HepG2 (cell line): ENCODE data around the gene ZBTB7C. TPM values are rescaled to one million over a fixed set of nuclear protein-coding genes. Genes with fewer than 3 reads are reported as not detected.

Experiments
- ATAC-seq: fragments of 200-7000 bp; cut with Tn5 transposase; 3 replicates; pipeline ENCODE4 v1.9.1; 2020; ENCODE audit warnings: mild to moderate bottlenecking, moderate library complexity
- BruUV-seq: library from RNA; stranded (reverse); fragments of 400-500 nt; replicated peaks from 2 replicates; lab custom pipeline; 2021; lab: Mats Ljungman, UMichigan
- CTCF ChIA-PET: fragments of 300-600 bp; formaldehyde crosslinking; extraction: SDS; loops from one replicate; lab custom pipeline; 2021; ENCODE audit warnings: low total read pairs, inconsistent platforms, low intra/inter-chr PET ratio; lab: Yijun Ruan, JAX
- POLR2A ChIA-PET: fragments of 350-600 bp; sonication (Branson Sonifier 250); formaldehyde crosslinking; loops from one replicate; lab custom pipeline; 2020; ENCODE audit warnings: antibody characterized with exemption, inconsistent platforms; lab: Yijun Ruan, JAX
- DNase-seq: peaks from one replicate; pipeline ENCODE4 v3.0.0-alpha.2; 2015; ENCODE audit warnings: low spot score
- FAIRE-seq: peaks from 3 replicates; lab custom pipeline; 2011; peaks lifted over from hg19 to GRCh38; lab: Jason Lieb, UNC
- H2AFZ ChIP-seq: one replicate; pipeline ENCODE4 v1.6.1; 2011; ENCODE audit warnings: low read length, inconsistent platforms
- H3K27ac ChIP-seq: fragments of 300-600 bp; 3 replicates; pipeline ENCODE4 v1.8.0; 2011; ENCODE audit warnings: mixed run types, mild to moderate bottlenecking, mixed read lengths, low read length, inconsistent platforms; ENCODE audit not compliant: insufficient read depth; ENCODE audit errors: extremely low read length
- H3K27me3 ChIP-seq, 2 experiments: fragments of 200-600 bp in 1 of 2; 2 replicates in 1 of 2; 3 replicates in 1 of 2; pipeline versions ENCODE4 v1.6.0 to v1.8.0; 2011; ENCODE audit warnings: low read length in 2 of 2, mild to moderate bottlenecking in 2 of 2, moderate library complexity in 2 of 2, inconsistent platforms in 1 of 2; ENCODE audit not compliant: insufficient read depth in 2 of 2, control insufficient read depth in 1 of 2
- H3K36me3 ChIP-seq, 2 experiments: fragments of 200-600 bp in 1 of 2; replicated peaks in 1 of 2; 2 replicates in 1 of 2; 3 replicates in 1 of 2; pipeline versions ENCODE4 v1.5.1 to v1.8.0; 2011; ENCODE audit warnings: low read length in 2 of 2, inconsistent platforms in 1 of 2; ENCODE audit not compliant: insufficient read depth in 2 of 2, control insufficient read depth in 1 of 2
- H3K4me1 ChIP-seq: 2 replicates; pipeline ENCODE4 v1.5.1; 2012; ENCODE audit warnings: low read length, inconsistent platforms; ENCODE audit not compliant: insufficient read depth
- H3K4me2 ChIP-seq: 2 replicates; pipeline ENCODE4 v1.6.0; 2011; ENCODE audit warnings: low read depth, low read length, inconsistent platforms
- H3K4me3 ChIP-seq, 3 experiments: fragments of 200-600 bp in 1 of 3; sonication (generic), shearing (Covaris generic) in 1 of 3; replicated peaks in 1 of 3; 2 replicates each; pipeline ENCODE4 v1.5.1; 2011 to 2016; ENCODE audit warnings: low read length in 3 of 3, inconsistent platforms in 2 of 3, low read depth in 2 of 3, mild to moderate bottlenecking in 2 of 3, control low read depth in 1 of 3, mixed read lengths in 1 of 3; ENCODE audit not compliant: insufficient read depth in 1 of 3
- H3K79me2 ChIP-seq: one replicate; pipeline ENCODE4 v1.6.1; 2011; ENCODE audit warnings: low read length, inconsistent platforms; ENCODE audit not compliant: insufficient read depth
- H3K9ac ChIP-seq: 2 replicates; pipeline ENCODE4 v1.6.0; 2011; ENCODE audit warnings: mild to moderate bottlenecking, low read depth, low read length, inconsistent platforms; ENCODE audit not compliant: insufficient read depth
- H3K9me3 ChIP-seq: 2 replicates; pipeline ENCODE4 v1.5.1; 2012; ENCODE audit warnings: mild to moderate bottlenecking, low read length
- H4K20me1 ChIP-seq: 2 replicates; pipeline ENCODE4 v1.6.0; 2011; ENCODE audit warnings: inconsistent platforms, mild to moderate bottlenecking, low read length, moderate library complexity; ENCODE audit not compliant: insufficient read depth
- ETV5 ChIP-seq: IDR thresholded peaks from 2 replicates; pipeline ENCODE4 v1.6.1; 2018; ENCODE audit warnings: missing biosample characterization, missing genetic modification reagents, inconsistent platforms, borderline replicate concordance
- KLF16 ChIP-seq, 2 experiments: sonication (generic) in 1 of 2; formaldehyde crosslinking in 1 of 2; IDR thresholded peaks; 2 replicates each; pipeline versions ENCODE4 v1.6.1 to v1.8.0; 2016 to 2023; ENCODE audit warnings: missing genetic modification reagents in 2 of 2, missing compliant biosample characterization in 1 of 2
- KLF6 ChIP-seq: IDR thresholded peaks from 2 replicates; pipeline ENCODE4 v1.8.0; 2016; ENCODE audit warnings: missing biosample characterization, missing genetic modification reagents
- KMT2B ChIP-seq: IDR thresholded peaks from 2 replicates; pipeline ENCODE4 v1.6.1; 2016; ENCODE audit warnings: missing genetic modification reagents, missing compliant biosample characterization
- PLSCR1 ChIP-seq: sonication (generic); formaldehyde crosslinking; IDR thresholded peaks from 2 replicates; pipeline ENCODE4 v1.5.0; 2020; ENCODE audit warnings: missing genetic modification reagents, mild to moderate bottlenecking, borderline replicate concordance
- RBM22 ChIP-seq: fragments of 200-400 bp; formaldehyde crosslinking; optimal IDR thresholded peaks from 2 replicates; pipeline ENCODE3; 2017; ENCODE audit warnings: mild to moderate bottlenecking, low read length, moderate library complexity
- REPIN1 ChIP-seq: sonication (generic); formaldehyde crosslinking; IDR thresholded peaks from 2 replicates; pipeline ENCODE4 v1.8.0; 2022; ENCODE audit warnings: missing genetic modification reagents, low read depth, mild to moderate bottlenecking, borderline replicate concordance
- SNAI1 ChIP-seq: sonication (generic); formaldehyde crosslinking; IDR thresholded peaks from 2 replicates; pipeline ENCODE4 v1.5.0; 2020; ENCODE audit warnings: mild to moderate bottlenecking, missing genetic modification reagents, borderline replicate concordance
- SOX5 ChIP-seq: IDR thresholded peaks from 2 replicates; pipeline ENCODE4 v1.6.1; 2016; ENCODE audit warnings: borderline replicate concordance
- SRSF9 ChIP-seq: fragments of 200-400 bp; formaldehyde crosslinking; IDR thresholded peaks from 2 replicates; pipeline ENCODE4 v1.6.1; 2018; ENCODE audit warnings: borderline replicate concordance, mild to moderate bottlenecking, low read depth, low read length; ENCODE audit not compliant: insufficient read depth, poor library complexity, severe bottlenecking
- U2AF2 ChIP-seq: fragments of 200-400 bp; formaldehyde crosslinking; IDR thresholded peaks from 2 replicates; pipeline ENCODE4 v1.6.1; 2017; ENCODE audit warnings: low read depth, mild to moderate bottlenecking, low read length
- ZBTB46 ChIP-seq: sonication (generic); formaldehyde crosslinking; IDR thresholded peaks from 2 replicates; pipeline ENCODE4 v1.4.0; 2020; ENCODE audit warnings: mild to moderate bottlenecking, missing genetic modification reagents, borderline replicate concordance
- ZNF101 ChIP-seq: sonication (generic); formaldehyde crosslinking; IDR thresholded peaks from 2 replicates; pipeline ENCODE4 v1.4.0; 2020; ENCODE audit warnings: mild to moderate bottlenecking, low read depth, missing genetic modification reagents, borderline replicate concordance
- ZNF282 ChIP-seq: fragments of 450-650 bp; IDR thresholded peaks from 2 replicates; pipeline ENCODE4 v1.6.1; 2018; ENCODE audit not compliant: partially characterized antibody
- ZNF317 ChIP-seq: sonication (generic); formaldehyde crosslinking; IDR thresholded peaks from 2 replicates; pipeline ENCODE4 v1.5.0; 2020; ENCODE audit warnings: mild to moderate bottlenecking, missing genetic modification reagents
- ZNF337 ChIP-seq: sonication (generic); formaldehyde crosslinking; IDR thresholded peaks from 2 replicates; pipeline ENCODE4 v1.5.1; 2020; ENCODE audit warnings: missing genetic modification reagents, low read depth, mild to moderate bottlenecking, borderline replicate concordance
- ZNF569 ChIP-seq: sonication (generic); formaldehyde crosslinking; IDR thresholded peaks from 2 replicates; pipeline ENCODE4 v1.5.0; 2020; ENCODE audit warnings: mild to moderate bottlenecking, missing genetic modification reagents, moderate library complexity, borderline replicate concordance
- ZNF746 ChIP-seq: sonication (generic); formaldehyde crosslinking; IDR thresholded peaks from 2 replicates; pipeline ENCODE4 v1.8.0; 2022; ENCODE audit warnings: mild to moderate bottlenecking, missing genetic modification reagents
- ZNF841 ChIP-seq: sonication (generic); formaldehyde crosslinking; IDR thresholded peaks from 2 replicates; pipeline ENCODE4 v1.8.1; 2023; ENCODE audit warnings: missing genetic modification reagents, borderline replicate concordance
- WGBS: methylation state at CpG from one replicate; pipeline ENCODE4 v1.1.6; 2017; ENCODE audit warnings: low lambda C conversion rate; 5-methylcytosine and 5-hydroxymethylcytosine counted together
- in situ Hi-C: cut with HindIII; loops from 2 replicates; pipeline ENCODE4 v1.10.0; 2017; ENCODE audit warnings: low pct_unique_long_range_greater_than_20kb; ENCODE audit not compliant: extremely low pct_ligation_motif_present
- intact Hi-C: fragments of 100-400 bp; cut with micrococcal nuclease; formaldehyde crosslinking; loops from one replicate; pipeline ENCODE4 v1.10.0; 2022; ENCODE audit not compliant: unreplicated experiment
- polyA plus RNA-seq, 8 experiments: library from polyadenylated mRNA; depleted of rRNA in 3 of 8; stranded (reverse) in 7 of 8; unstranded in 1 of 8; fragments of >200 nt; fragmentation: Illumina TruSeq in 4 of 8; extraction: Trizol in 4 of 8; gene quantifications; 2 replicates each; pipeline versions ENCODE4 v1.2.1 to v1.2.3, GENCODE V29; 2011 to 2016; ENCODE audit warnings: low read depth in 4 of 8, missing spikeins in 1 of 8, mixed read lengths in 1 of 8; ENCODE audit not compliant: insufficient read depth in 1 of 8
- total RNA-seq, 5 experiments: library from RNA; depleted of rRNA; stranded (reverse); fragments of >200 nt; fragmentation: Illumina TruSeq; extraction: Trizol; gene quantifications; 2 replicates each; pipeline ENCODE4 v1.2.3, GENCODE V29; 2016; ENCODE audit warnings: low read depth in 1 of 5

The ZBTB7C gene
- total and polyA plus RNA-seq, 2 of the 13 experiments (the other 11 are each of a cell fraction or from before 2014, with no cell fraction given), result 0.01 to 0.04 TPM

GRCh38 chr18:48138210-48138609, 271.0 kb downstream of the ZBTB7C start:
- BruUV-seq, result no TSS peak

More at GRCh38 chr18:48138210-48138609, 271.0 kb downstream of the ZBTB7C start:
- no peak for TF ChIP-seq KMT2B
- no peak for TF ChIP-seq PLSCR1
- no peak for TF ChIP-seq SRSF9
- no peak for TF ChIP-seq REPIN1 (CRISPR knock-in tag)
- TF ChIP-seq ZNF282, result no peak
- TF ChIP-seq ETV5, result no peak
- TF ChIP-seq SOX5, result no peak
- TF ChIP-seq ZNF337 (CRISPR knock-in tag), result no peak
- TF ChIP-seq ZNF841 (CRISPR knock-in tag), result no peak
- TF ChIP-seq ZNF746 (CRISPR knock-in tag), result no peak
- no peak for TF ChIP-seq ZNF569 (CRISPR knock-in tag)
- no peak for TF ChIP-seq ZBTB46 (CRISPR knock-in tag)
- TF ChIP-seq KLF16 (CRISPR knock-in tag; IDR thresholded peaks at IDR 0.05), result no peak
- TF ChIP-seq ZNF317 (CRISPR knock-in tag), result no peak
- no peak for TF ChIP-seq RBM22
- TF ChIP-seq ZNF101 (CRISPR knock-in tag), result no peak
- no peak for TF ChIP-seq SNAI1 (CRISPR knock-in tag)
- TF ChIP-seq U2AF2, result no peak
- TF ChIP-seq KLF6 (CRISPR knock-in tag), result no peak
- no peaks in the 10 kb centered on the region for H3K36me3 ChIP-seq
- H3K27ac ChIP-seq, result no peak overlapping the region
- in situ Hi-C loops (no loop called here), intact Hi-C loops (no loop called here)
- no peaks in the 10 kb centered on the region for H4K20me1 ChIP-seq
- no peak overlapping the region for H2AFZ ChIP-seq
- FAIRE-seq (no peak), ATAC-seq (no peak), DNase-seq (no peak)
- H3K79me2 ChIP-seq, result no peaks in the 10 kb centered on the region
- no peak overlapping the region for H3K9ac ChIP-seq
- H3K4me1 ChIP-seq, result no peaks in the 10 kb centered on the region; the same call in 1 of the 2 replicates
- no peaks in the 10 kb centered on the region for H3K9me3 ChIP-seq
- WGBS, result 21% methylated on average over 4 of the region's 4 CpGs
- ChIA-PET POLR2A (no interaction called here), CTCF (no interaction called here)
- H3K27me3 ChIP-seq, result peaks cover 7 to 51% of the 10 kb centered on the region in 2 experiments; a peak in 4 of 5 replicates
- no peak overlapping the region for H3K4me3 ChIP-seq
- H3K4me2 ChIP-seq, result no peak overlapping the region
